H1 (cell line): ENCODE measurements around the gene ACTR1A. TPM values are rescaled to one million over a fixed set of nuclear protein-coding genes. Genes with fewer than 3 reads are reported as not detected.

ENCODE experiments used
- CTCF ChIA-PET: fragments of 300-600 bp; sonication (Branson Sonifier 250); formaldehyde crosslinking; loops from one replicate; lab custom pipeline; 2021; ENCODE audit not compliant: partially characterized antibody; lab: Charles Lee
- POLR2A ChIA-PET: fragments of 300-600 bp; sonication (Branson Sonifier 250); formaldehyde crosslinking; loops from one replicate; lab custom pipeline; 2021; ENCODE audit warnings: inconsistent platforms; ENCODE audit not compliant: partially characterized antibody; lab: Charles Lee
- DNase-seq, 2 experiments: peaks; one replicate each; pipeline versions ENCODE4 v3.0.0 to v3.0.0-alpha.2; 2010 to 2022; ENCODE audit warnings: low spot score in 2 of 2, low read depth in 1 of 2, mixed read lengths in 1 of 2
- FAIRE-seq: peaks from 2 replicates; lab custom pipeline; 2011; peaks lifted over from hg19 to GRCh38; lab: Jason Lieb, UNC
- H2AFZ ChIP-seq: 2 replicates; pipeline ENCODE4 v1.8.1; 2012; ENCODE audit warnings: low read length, inconsistent platforms
- H2AK5ac ChIP-seq: 2 replicates; pipeline ENCODE4 v1.6.1; 2013; ENCODE audit warnings: low read depth, low read length
- H2BK120ac ChIP-seq: replicated peaks from 2 replicates; pipeline ENCODE3; 2013; ENCODE audit warnings: low read depth, low read length, inconsistent platforms
- H2BK12ac ChIP-seq: 2 replicates; pipeline ENCODE4 v1.6.1; 2013; ENCODE audit warnings: low read depth, low read length
- H2BK15ac ChIP-seq: 2 replicates; pipeline ENCODE4 v1.6.1; 2013; ENCODE audit warnings: low read length
- H2BK20ac ChIP-seq: 2 replicates; pipeline ENCODE4 v1.6.1; 2013; ENCODE audit warnings: low read length
- H2BK5ac ChIP-seq: 2 replicates; pipeline ENCODE4 v1.6.1; 2013; ENCODE audit warnings: low read depth, low read length
- H3K14ac ChIP-seq: 2 replicates; pipeline ENCODE4 v1.6.1; 2013; ENCODE audit warnings: inconsistent platforms; ENCODE audit not compliant: insufficient read length
- H3K18ac ChIP-seq: 2 replicates; pipeline ENCODE4 v1.6.1; 2013; ENCODE audit warnings: low read length; ENCODE audit errors: extremely low read depth
- H3K23ac ChIP-seq: 2 replicates; pipeline ENCODE4 v1.6.1; 2013; ENCODE audit warnings: inconsistent platforms; ENCODE audit not compliant: insufficient read length
- H3K23me2 ChIP-seq: 2 replicates; pipeline ENCODE4 v1.6.1; 2013; ENCODE audit warnings: low read depth, low read length
- H3K27ac ChIP-seq: 2 replicates; pipeline ENCODE4 v1.6.1; 2011; ENCODE audit warnings: low read depth, low read length, inconsistent platforms
- H3K27me3 ChIP-seq, 4 experiments: replicated peaks in 1 of 4; 1 replicate in 1 of 4; 2 replicates in 3 of 4; pipeline versions ENCODE4 v1.6.1 to v1.8.1; 2011 to 2013; ENCODE audit warnings: low read length in 3 of 4, mild to moderate bottlenecking in 3 of 4, inconsistent platforms in 2 of 4, mixed read lengths in 2 of 4, moderate library complexity in 1 of 4; ENCODE audit not compliant: control insufficient read depth in 3 of 4, insufficient read depth in 3 of 4; ENCODE audit errors: extremely low read depth in 1 of 4
- H3K36me3 ChIP-seq, 4 experiments: 2 replicates each; pipeline versions ENCODE4 v1.6.1 to v1.8.1; 2011 to 2013; ENCODE audit warnings: mild to moderate bottlenecking in 4 of 4, low read length in 3 of 4, moderate library complexity in 2 of 4, control low read depth in 1 of 4, inconsistent platforms in 1 of 4; ENCODE audit not compliant: insufficient read depth in 4 of 4, control insufficient read depth in 2 of 4
- H3K4ac ChIP-seq: replicated peaks from 2 replicates; pipeline ENCODE3; 2013; ENCODE audit warnings: low read length, low read depth, mixed read lengths, inconsistent platforms; ENCODE audit not compliant: insufficient read length
- H3K4me1 ChIP-seq, 4 experiments: replicated peaks in 1 of 4; 1 replicate in 1 of 4; 2 replicates in 3 of 4; pipeline versions ENCODE4 v1.6.1 to v1.8.1; 2011 to 2013; ENCODE audit warnings: low read length in 3 of 4, inconsistent platforms in 2 of 4, mixed read lengths in 1 of 4; ENCODE audit not compliant: insufficient read depth in 4 of 4, control insufficient read depth in 3 of 4
- H3K4me2 ChIP-seq, 2 experiments: 2 replicates each; pipeline versions ENCODE4 v1.6.1 to v1.8.1; 2011 to 2013; ENCODE audit warnings: low read depth in 2 of 2, low read length in 2 of 2, control low read depth in 1 of 2, inconsistent platforms in 1 of 2, mild to moderate bottlenecking in 1 of 2; ENCODE audit not compliant: insufficient read depth in 1 of 2
- H3K4me3 ChIP-seq, 4 experiments: fragments of 200-600, 300-600 bp in 1 of 4; sonication (generic), shearing (Covaris generic), sonication (Bioruptor Twin) in 1 of 4; 2 replicates each; pipeline versions ENCODE4 v1.5.1 to v1.8.1; 2011 to 2016; ENCODE audit warnings: low read length in 4 of 4, low read depth in 3 of 4, control low read depth in 2 of 4, inconsistent platforms in 2 of 4, mild to moderate bottlenecking in 2 of 4, mixed read lengths in 1 of 4, moderate library complexity in 1 of 4; ENCODE audit not compliant: insufficient read depth in 2 of 4; ENCODE audit errors: extremely low read depth in 1 of 4
- H3K56ac ChIP-seq: replicated peaks from 2 replicates; pipeline ENCODE3; 2013; ENCODE audit warnings: low read depth, mild to moderate bottlenecking, mixed read lengths, low read length, inconsistent platforms; ENCODE audit not compliant: insufficient read length
- H3K79me1 ChIP-seq: 2 replicates; pipeline ENCODE4 v1.6.1; 2013; ENCODE audit warnings: low read depth, low read length, control low read depth
- H3K79me2 ChIP-seq, 2 experiments: 2 replicates each; pipeline versions ENCODE4 v1.6.1 to v1.8.1; 2012 to 2013; ENCODE audit warnings: low read length in 2 of 2, mild to moderate bottlenecking in 2 of 2, inconsistent platforms in 1 of 2; ENCODE audit not compliant: insufficient read depth in 2 of 2, control insufficient read depth in 1 of 2
- H3K9ac ChIP-seq, 4 experiments: replicated peaks in 1 of 4; 1 replicate in 1 of 4; 2 replicates in 3 of 4; pipeline versions ENCODE4 v1.6.1 to v1.8.1; 2011 to 2013; ENCODE audit warnings: low read depth in 3 of 4, low read length in 3 of 4, control low read depth in 2 of 4, mild to moderate bottlenecking in 2 of 4, moderate library complexity in 2 of 4, inconsistent platforms in 1 of 4; ENCODE audit errors: extremely low read depth in 1 of 4
- H3K9me3 ChIP-seq, 2 experiments: 2 replicates each; pipeline versions ENCODE4 v1.6.1 to v1.8.1; 2012 to 2013; ENCODE audit warnings: mild to moderate bottlenecking in 2 of 2, moderate library complexity in 2 of 2, control low read depth in 1 of 2, inconsistent platforms in 1 of 2, low read depth in 1 of 2, low read length in 1 of 2, mixed read lengths in 1 of 2; ENCODE audit not compliant: insufficient read depth in 2 of 2
- H4K20me1 ChIP-seq, 2 experiments: replicated peaks in 1 of 2; 2 replicates each; pipeline versions ENCODE3 to v1.8.1; 2011 to 2013; ENCODE audit warnings: inconsistent platforms in 2 of 2, low read length in 2 of 2, mild to moderate bottlenecking in 1 of 2; ENCODE audit not compliant: insufficient read depth in 2 of 2, control insufficient read depth in 1 of 2
- H4K5ac ChIP-seq: 2 replicates; pipeline ENCODE4 v1.6.1; 2013; ENCODE audit warnings: low read length, low read depth, mixed read lengths, inconsistent platforms; ENCODE audit not compliant: insufficient read length
- H4K8ac ChIP-seq: 2 replicates; pipeline ENCODE4 v1.8.0; 2013; ENCODE audit warnings: mild to moderate bottlenecking, moderate library complexity, low read length, inconsistent platforms; ENCODE audit not compliant: insufficient read depth; ENCODE audit errors: extremely low read depth
- H4K91ac ChIP-seq: replicated peaks from 2 replicates; pipeline ENCODE3; 2013; ENCODE audit warnings: low read length, mixed read lengths, inconsistent platforms; ENCODE audit not compliant: insufficient read length
- WGBS, 2 experiments: shearing (Covaris generic) in 1 of 2; methylation state at CpG; one replicate each; pipeline versions ENCODE4 v1.1.6 to v1.1.7; 2013 to 2015; ENCODE audit warnings: low lambda C conversion rate in 2 of 2, mixed read lengths in 2 of 2, inconsistent platforms in 1 of 2, low coverage in 1 of 2, missing lambda C conversion rate in 1 of 2; ENCODE audit not compliant: insufficient replicate concordance in 2 of 2, insufficient coverage in 1 of 2, insufficient read length in 1 of 2; ENCODE audit errors: extremely low coverage in 1 of 2, missing lambda C conversion rate in 1 of 2; 5-methylcytosine and 5-hydroxymethylcytosine counted together
- polyA plus RNA-seq, 7 experiments: library from polyadenylated mRNA; depleted of rRNA in 3 of 7; stranded (reverse) in 5 of 7; unstranded in 2 of 7; fragments of >200 nt in 5 of 7; fragments of 200-250 nt in 2 of 7; gene quantifications; 1 replicate in 5 of 7; 2 replicates in 1 of 7; 4 replicates in 1 of 7; pipeline versions ENCODE4 v1.2.1 to v1.2.3, GENCODE V29; 2011 to 2013; ENCODE audit warnings: missing spikeins in 2 of 7, mixed read lengths in 2 of 7
- total RNA-seq: library from RNA; stranded (reverse); fragmentation: NEBNext Ultra II Directional; extraction: Animal tissue kit (Norgen Biotek cat#: 25700); gene quantifications from 2 replicates; pipeline ENCODE4 v1.2.1, GENCODE V29; 2021

The ACTR1A gene
- total and polyA plus RNA-seq, 2 of the 8 experiments (the other 6 are each of a cell fraction or from before 2014, with no cell fraction given): 78.6 to 86.3 TPM

DNA sequence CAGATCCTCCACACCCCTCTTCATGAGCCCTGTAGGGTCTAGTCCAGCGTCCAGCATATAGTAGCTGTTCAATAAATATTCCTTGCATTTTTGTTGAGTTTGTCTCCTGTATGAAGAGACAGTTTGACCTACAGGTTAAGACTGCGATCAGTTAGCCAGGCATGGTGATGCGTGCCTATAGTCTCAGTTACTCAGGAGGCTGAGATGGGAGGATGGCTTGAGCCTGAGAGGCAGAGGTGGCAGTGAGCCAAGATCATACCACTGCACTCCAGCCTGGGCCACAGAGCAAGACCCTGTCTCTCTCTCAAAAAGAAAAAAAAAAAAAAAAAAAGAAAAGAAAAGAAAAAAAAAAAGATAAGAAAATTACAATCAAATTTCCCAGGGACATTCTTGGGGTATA is 65.0 kb downstream of the ACTR1A start:
- POLR2A ChIA-PET: interaction anchor here (2.9 to 9.0 kb wide), 2 partner anchors 14 to 16 kb away, joined by 23 to 75 read pairs; partner anchors contain the start of genes C10orf95 and FBXL15
- no peak overlapping the region for H3K9ac ChIP-seq
- WGBS, 2 experiments: 87% methylated on average over 3 of the region's 3 CpGs; no CpG with 5 or more reads in 1 of the 2 experiments

More for the DNA sequence above, 65.0 kb downstream of the ACTR1A start:
- no peak overlapping the region for H3K4me3 ChIP-seq
- H2BK5ac ChIP-seq: no peak overlapping the region
- peaks cover 0 to 12% (median 8%) of the 10 kb centered on the region in 4 experiments; a peak in 6 of 7 replicates for H3K4me1 ChIP-seq
- H3K4ac ChIP-seq: no peak overlapping the region
- H3K4me2 ChIP-seq: no peak overlapping the region
- H2BK120ac ChIP-seq: no peak overlapping the region
- H3K79me2 ChIP-seq: no peaks in the 10 kb centered on the region
- H3K14ac ChIP-seq: no peak overlapping the region
- no peaks in the 10 kb centered on the region for H3K36me3 ChIP-seq
- H3K9me3 ChIP-seq: no peaks in the 10 kb centered on the region
- H3K56ac ChIP-seq: no peak overlapping the region
- no peak overlapping the region for H3K23ac ChIP-seq
- no peak overlapping the region for H2BK12ac ChIP-seq
- no peaks in the 10 kb centered on the region for H3K79me1 ChIP-seq
- no peak for DNase-seq
- no peak overlapping the region for H4K8ac ChIP-seq
- no peak overlapping the region for H2AFZ ChIP-seq
- no peak overlapping the region for H3K27ac ChIP-seq
- CTCF ChIA-PET: interaction anchor here (1.1 to 7.5 kb wide), 4 partner anchors 13 to 62 kb away, joined by 3 to 40 read pairs (median 16); partner anchors contain the start of gene C10orf95
- H3K18ac ChIP-seq: no peak overlapping the region
- peaks cover 13 to 37% (median 34%) of the 10 kb centered on the region in 4 experiments for H3K27me3 ChIP-seq
- H2AK5ac ChIP-seq: no peak overlapping the region
- no peak overlapping the region for H2BK15ac ChIP-seq
- H4K91ac ChIP-seq: no peak overlapping the region
- H3K23me2 ChIP-seq: no peaks in the 10 kb centered on the region
- no peak overlapping the region for H2BK20ac ChIP-seq
- no peak overlapping the region for H4K5ac ChIP-seq
- no peak for FAIRE-seq
- H4K20me1 ChIP-seq: no peaks in the 10 kb centered on the region
